Tibial artery (tissue), 4 donors: Measurements from ENCODE around the gene RNPS1.

Source experiments
- DNase-seq, 2 donors: peaks; one replicate each; pipeline ENCODE4 v3.0.0-alpha.2; 2019
- H3K27ac ChIP-seq, 2 donors: fragments of 200-600 bp; sonication (generic) in 1 of 2; 1 replicate in 1 of 2; 2 replicates in 1 of 2; pipeline ENCODE4 v1.5.1; 2018 to 2019; ENCODE audit warnings: mild to moderate bottlenecking in 1 of 2
- H3K27me3 ChIP-seq, 2 donors: fragments of 200-600 bp; sonication (generic) in 1 of 2; one replicate each; pipeline versions ENCODE4 v1.5.1 to v1.6.0; 2016 to 2019
- H3K36me3 ChIP-seq, 3 donors: fragments of 200-600 bp; sonication (generic) in 2 of 3; one replicate each; pipeline ENCODE4 v1.5.1; 2016 to 2019; ENCODE audit warnings: mild to moderate bottlenecking in 2 of 3
- H3K4me1 ChIP-seq, 4 donors: fragments of 200-600 bp; sonication (generic) in 2 of 4; 1 replicate in 3 of 4; 2 replicates in 1 of 4; pipeline ENCODE4 v1.5.1; 2016 to 2019
- H3K4me3 ChIP-seq, 2 donors: fragments of 200-600 bp; sonication (generic) in 1 of 2; 1 replicate in 1 of 2; 2 replicates in 1 of 2; pipeline ENCODE4 v1.5.1; 2018 to 2019; ENCODE audit warnings: mild to moderate bottlenecking in 2 of 2
- H3K9me3 ChIP-seq, 3 donors: fragments of 200-600 bp; sonication (generic) in 1 of 3; one replicate each; pipeline ENCODE4 v1.5.1; 2016 to 2019
- intact Hi-C: fragments of 100-400 bp; cut with DNase I; formaldehyde crosslinking; loops from one replicate; pipeline ENCODE4 v1.15.0; 2023; ENCODE audit warnings: low total_unique reads
- TF ChIP-seq, protein P1 (sequence below), 2 experiments: fragments of 200-600 bp in 1 of 2; fragments of 450-650 bp in 1 of 2; IDR thresholded peaks; one replicate each; pipeline ENCODE4 v1.5.1; 2017 to 2019; ENCODE audit warnings: antibody characterized with exemption in 2 of 2, mild to moderate bottlenecking in 1 of 2, moderate library complexity in 1 of 2

RNPS1 gene

DNA sequence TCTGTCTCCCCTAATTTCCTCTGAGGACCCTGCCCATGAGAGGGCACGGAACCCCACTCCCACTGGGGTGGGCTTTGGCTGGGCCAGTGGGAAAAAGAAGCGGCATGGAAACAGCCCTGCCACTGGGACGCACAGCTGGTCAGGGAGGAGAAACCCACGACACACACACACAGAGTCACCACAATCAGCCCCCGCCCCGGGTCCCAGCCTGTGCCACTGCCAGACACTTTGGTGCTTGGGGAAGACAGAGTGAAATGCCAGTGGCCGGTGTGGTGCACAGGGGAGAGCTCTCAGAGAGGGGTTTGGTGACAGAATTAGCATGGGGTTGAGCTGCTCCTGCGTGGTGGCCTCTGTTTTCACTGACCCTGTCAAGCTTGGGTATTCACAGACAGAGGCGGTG lies 30.7 kb upstream of the RNPS1 start:
- intact Hi-C loops = no loop called here
- TF ChIP-seq, protein P1, sequence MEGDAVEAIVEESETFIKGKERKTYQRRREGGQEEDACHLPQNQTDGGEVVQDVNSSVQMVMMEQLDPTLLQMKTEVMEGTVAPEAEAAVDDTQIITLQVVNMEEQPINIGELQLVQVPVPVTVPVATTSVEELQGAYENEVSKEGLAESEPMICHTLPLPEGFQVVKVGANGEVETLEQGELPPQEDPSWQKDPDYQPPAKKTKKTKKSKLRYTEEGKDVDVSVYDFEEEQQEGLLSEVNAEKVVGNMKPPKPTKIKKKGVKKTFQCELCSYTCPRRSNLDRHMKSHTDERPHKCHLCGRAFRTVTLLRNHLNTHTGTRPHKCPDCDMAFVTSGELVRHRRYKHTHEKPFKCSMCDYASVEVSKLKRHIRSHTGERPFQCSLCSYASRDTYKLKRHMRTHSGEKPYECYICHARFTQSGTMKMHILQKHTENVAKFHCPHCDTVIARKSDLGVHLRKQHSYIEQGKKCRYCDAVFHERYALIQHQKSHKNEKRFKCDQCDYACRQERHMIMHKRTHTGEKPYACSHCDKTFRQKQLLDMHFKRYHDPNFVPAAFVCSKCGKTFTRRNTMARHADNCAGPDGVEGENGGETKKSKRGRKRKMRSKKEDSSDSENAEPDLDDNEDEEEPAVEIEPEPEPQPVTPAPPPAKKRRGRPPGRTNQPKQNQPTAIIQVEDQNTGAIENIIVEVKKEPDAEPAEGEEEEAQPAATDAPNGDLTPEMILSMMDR (IDR thresholded peaks at IDR 0.05) = no peak
- no peaks in the 10 kb centered on the region for H3K4me1 ChIP-seq
- no peak for DNase-seq
- H3K27ac ChIP-seq = no peak overlapping the region
- H3K9me3 ChIP-seq = no peaks in the 10 kb centered on the region
- no peaks in the 10 kb centered on the region for H3K27me3 ChIP-seq
- peaks cover 14 to 70% (median 51%) of the 10 kb centered on the region in 3 donors for H3K36me3 ChIP-seq
- H3K4me3 ChIP-seq = no peak overlapping the region

DNA sequence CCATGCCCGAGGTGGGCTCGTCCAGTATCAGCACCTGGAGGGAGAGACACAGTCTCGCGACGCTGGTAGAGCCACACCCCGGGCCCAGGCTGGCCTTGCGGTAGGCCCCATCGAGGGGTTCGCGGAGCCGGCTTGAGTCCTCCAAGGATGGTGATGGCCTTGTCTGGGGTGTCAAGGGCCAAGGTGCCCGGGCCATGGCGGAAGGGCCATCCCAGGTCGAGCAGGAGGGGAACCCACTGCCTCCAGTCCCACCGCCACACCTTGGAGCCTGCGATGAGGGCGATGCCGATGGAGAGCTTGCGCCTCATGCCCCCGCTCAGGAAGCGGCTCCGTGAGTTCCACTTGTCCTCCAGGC lies 29.6 kb upstream of the RNPS1 start:
- Histone ChIP-seq H3K4me3 (no peak overlapping the region), H3K4me1 (no peaks in the 10 kb centered on the region), H3K36me3 (peaks cover 11 to 77% (median 49%) of the 10 kb centered on the region in 3 donors), H3K9me3 (no peaks in the 10 kb centered on the region), H3K27ac (no peak overlapping the region), H3K27me3 (no peaks in the 10 kb centered on the region)
- TF ChIP-seq, protein P1 (IDR thresholded peaks at IDR 0.05) = no peak
- intact Hi-C loops = no loop called here
- DNase-seq = no peak

DNA sequence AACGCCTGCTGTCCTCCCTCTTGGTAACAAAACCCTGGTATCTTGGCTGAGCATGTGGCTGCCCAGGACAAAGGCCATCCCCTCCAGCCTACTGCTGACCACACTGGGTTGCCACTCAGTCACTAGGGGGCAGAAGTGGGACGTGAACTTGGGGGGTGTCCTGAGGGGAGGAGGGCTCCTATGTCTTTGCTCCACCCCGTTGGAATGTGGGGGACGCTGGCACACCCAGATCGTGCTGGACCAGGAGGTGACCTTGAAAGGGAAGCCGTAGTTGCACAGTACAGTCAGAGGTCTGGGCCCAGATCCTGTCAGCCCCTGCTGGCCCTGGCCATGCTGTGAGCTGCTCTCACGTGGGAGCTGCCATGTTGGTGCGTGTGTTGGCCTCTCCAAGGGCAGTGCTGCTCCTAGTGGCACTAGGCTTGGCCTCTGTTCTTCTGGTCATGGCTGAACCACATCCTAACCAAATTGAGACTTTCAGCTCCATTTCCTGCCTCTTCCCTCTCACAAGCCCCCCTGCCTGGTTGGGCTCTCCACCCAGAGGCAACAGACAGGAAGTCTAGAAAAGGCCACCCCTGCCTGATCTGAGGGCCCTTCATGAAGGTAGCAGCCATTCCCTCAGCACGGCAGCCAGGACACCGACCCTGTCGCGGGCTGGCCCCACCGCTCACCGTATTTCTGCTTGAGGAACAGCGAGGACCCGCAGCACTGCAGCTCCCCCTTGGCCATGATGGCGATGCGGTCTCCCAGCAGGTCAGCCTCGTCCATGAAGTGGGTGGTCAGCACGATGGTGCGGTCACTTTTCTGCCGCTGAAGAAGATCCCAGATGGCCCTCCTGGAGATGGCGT lies 29.0 kb upstream of the RNPS1 start:
- DNase-seq = no peak
- intact Hi-C loops = no loop called here
- no peaks in the 10 kb centered on the region for H3K27me3 ChIP-seq
- no peaks in the 10 kb centered on the region for H3K9me3 ChIP-seq
- H3K4me3 ChIP-seq = no peak overlapping the region
- TF ChIP-seq, protein P1 (IDR thresholded peaks at IDR 0.05) = peak; percentile 13
- H3K36me3 ChIP-seq = peaks cover 17 to 83% (median 55%) of the 10 kb centered on the region in 3 donors
- H3K27ac ChIP-seq = no peak overlapping the region
- H3K4me1 ChIP-seq = no peaks in the 10 kb centered on the region

DNA sequence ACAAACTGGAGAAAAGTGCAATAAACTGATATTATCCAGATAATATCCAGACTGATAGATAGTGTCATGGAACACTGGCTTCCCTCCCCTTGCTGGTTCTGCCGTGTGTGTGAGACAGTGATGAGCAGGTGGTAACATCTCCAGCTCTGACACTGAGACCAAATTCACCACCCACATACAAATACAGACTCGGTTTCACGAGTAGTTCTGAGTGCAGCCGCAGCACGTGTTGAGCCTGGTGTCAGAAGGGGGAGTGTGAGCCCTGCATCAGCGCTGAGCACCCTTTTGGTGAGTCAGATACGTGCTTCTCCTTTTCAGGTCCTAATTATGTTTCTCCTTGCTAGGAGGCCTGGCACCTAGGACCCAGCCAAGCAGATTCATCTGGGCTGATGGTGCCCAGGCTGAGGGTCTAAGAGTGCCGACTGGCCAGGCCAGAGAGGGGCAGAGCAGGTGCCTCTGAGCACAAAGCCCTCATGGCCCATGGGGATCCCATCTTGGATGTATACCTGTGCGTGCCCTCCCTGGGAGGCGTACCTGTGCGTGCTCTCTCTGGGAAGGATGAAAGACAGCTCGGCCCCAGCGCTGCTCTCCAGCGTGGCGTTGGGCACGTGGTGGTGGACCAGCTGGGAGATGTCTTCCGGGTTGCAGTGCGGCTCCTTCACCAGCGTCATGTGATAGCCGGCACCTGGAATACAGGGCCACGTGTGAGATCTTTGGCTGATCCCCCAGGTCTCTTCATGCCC lies 27.3 kb upstream of the RNPS1 start:
- H3K4me3 ChIP-seq = no peak overlapping the region
- intact Hi-C loops = no loop called here
- H3K27ac ChIP-seq = no peak overlapping the region
- no peaks in the 10 kb centered on the region for H3K9me3 ChIP-seq
- H3K4me1 ChIP-seq = no peaks in the 10 kb centered on the region
- peaks cover 28 to 94% (median 60%) of the 10 kb centered on the region in 3 donors for H3K36me3 ChIP-seq
- H3K27me3 ChIP-seq = no peaks in the 10 kb centered on the region
- DNase-seq = no peak
- TF ChIP-seq, protein P1 (IDR thresholded peaks at IDR 0.05) = no peak

DNA sequence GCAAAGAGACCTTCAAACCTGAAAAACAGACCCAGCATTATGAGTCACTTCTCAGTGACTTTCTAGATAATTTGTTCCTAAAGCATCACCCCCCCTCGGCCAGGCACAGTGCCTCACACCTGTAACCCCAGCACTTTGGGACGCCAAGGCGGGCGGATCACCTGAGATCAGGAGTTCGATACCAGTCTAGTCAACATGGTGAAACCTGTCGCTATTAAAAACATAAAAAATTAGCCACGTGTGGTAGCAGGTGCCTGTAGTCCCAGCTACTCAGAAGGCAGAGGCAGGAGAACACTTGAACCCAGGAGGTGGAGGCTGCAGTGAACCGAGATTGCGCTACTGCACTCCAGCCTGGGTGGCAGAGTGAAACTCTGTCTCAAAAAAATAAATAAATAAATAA lies 24.3 kb upstream of the RNPS1 start:
- no peak for DNase-seq
- H3K27me3 ChIP-seq = no peaks in the 10 kb centered on the region
- no peaks in the 10 kb centered on the region for H3K4me1 ChIP-seq
- TF ChIP-seq, protein P1 (IDR thresholded peaks at IDR 0.05) = no peak
- H3K9me3 ChIP-seq = no peaks in the 10 kb centered on the region
- intact Hi-C loops = no loop called here
- no peak overlapping the region for H3K27ac ChIP-seq
- no peak overlapping the region for H3K4me3 ChIP-seq
- H3K36me3 ChIP-seq = peaks cover 41 to 94% (median 59%) of the 10 kb centered on the region in 3 donors
